Nucleus accumbens (tissue), 56 donors: ENCODE measurements around the gene PPIC.

ENCODE experiments used
- DNase-seq, 56 donors: peaks; one replicate each; lab custom pipeline; 2025; lab: John Stamatoyannopoulos, UW

Gene PPIC

DNA sequence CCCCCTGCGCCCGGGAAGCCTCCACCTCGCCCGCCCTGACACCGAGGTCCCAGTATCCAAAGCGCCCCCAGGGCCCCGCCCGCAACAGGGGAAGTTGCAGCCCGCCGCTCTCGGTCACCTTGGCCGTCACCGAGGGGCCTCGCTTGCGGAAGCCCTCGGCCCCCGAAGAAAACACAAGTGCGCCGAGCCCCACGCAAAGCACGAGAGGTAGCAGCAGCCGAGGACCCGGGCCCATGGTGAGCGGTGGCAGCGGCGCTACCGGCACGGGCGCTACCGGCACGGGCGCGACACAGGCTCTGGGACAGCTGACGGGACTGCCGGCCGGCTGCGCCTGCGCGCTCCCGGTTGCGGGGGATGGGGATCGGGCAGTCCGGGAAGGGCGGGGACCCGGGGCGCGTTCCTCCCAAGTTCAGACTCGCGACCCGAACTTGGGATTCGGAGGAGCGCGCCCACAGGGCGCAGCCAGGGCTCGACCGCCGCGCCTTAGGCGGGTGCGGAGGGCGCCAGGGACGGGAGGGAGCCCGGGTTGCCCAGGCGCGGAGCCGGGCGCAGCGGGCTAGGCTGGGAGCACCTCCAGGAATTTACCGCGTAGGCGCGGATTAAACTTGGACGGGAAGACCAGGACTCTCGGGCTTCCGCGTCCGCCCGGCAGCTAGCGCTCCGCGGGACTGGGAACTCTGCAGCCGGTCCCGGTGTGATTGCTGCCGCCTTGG is at the start of gene PPIC:
PPIC (minus strand) TSS at position 335 of the 713 bp plus-strand sequence; CDS start at position 235, 100 bp downstream.
- DNase-seq: peak in 42 of 56 donors; percentile 4 to 75 (median 32)

DNA sequence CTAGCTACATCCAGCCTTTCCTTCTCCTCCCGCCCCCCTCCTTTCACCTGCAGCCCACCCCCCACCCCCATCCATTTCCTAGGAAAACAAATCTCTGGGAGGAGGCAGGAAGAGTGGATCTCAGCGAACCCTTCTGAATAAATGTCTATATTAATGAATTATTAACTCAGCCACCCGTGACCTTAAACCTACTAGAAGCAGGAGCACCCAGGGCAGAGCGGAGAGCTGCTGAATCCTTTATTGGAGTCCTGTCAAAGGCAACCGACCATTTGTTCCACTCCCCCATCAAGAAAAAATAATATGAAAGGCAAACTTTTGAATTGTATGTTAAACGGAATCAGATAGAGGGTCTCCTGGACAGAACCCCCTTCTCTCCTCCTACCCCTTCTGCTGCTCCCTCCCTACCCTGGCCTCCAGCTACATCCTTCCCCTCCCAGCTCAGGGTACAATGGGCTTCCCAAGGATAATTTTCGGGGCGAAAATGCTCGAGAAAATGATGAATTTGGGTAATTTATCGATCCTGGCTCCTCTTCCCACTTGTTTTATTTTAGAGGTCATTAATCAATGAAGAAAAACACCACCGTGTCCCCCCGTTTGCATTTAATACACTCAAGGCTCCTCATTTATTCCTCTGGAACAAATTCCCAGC is 49.2 kb upstream of the PPIC start:
- DNase-seq: no peak

DNA sequence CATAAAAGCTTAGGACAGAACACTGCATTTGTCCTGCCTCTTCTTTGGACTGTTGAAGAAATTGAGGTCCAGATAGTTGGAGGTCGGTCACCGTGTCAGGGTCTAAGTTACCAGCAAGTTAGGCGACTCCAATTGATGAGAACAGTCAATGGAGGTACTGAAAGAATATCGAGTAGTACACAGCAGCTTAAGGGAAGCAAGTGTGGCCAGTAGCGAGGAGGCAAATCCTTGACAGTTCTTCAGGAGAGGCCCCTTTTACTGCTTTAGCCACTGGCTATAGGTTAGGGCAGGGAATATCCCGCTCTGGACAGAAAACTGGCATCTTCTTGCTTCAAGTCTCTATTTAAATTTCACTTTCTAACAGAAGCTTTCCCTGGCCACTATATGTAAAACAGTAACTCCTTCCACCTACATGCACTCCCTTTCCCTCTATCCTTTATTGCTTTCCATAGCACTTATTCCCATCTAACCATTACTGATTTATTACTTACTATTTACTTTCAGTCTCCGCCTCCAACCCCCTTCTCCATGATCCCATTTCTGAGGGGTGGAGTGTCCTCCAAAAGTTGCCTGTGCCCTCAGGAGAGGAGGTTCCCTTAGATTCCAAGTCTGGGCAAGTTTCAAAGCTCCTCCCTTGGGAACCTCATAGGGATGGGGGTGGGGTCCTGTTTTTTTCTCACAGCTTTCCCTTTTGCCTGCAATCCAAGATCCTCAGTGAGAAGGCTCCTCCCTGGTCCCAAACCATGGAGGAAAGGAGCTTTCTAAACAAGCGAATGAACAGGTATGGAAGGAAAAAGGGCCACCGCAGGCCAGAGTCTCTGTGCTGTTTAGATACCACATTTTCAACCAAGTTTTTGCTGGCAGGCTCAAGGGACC is 48.4 kb upstream of the PPIC start:
- no peak for DNase-seq

DNA sequence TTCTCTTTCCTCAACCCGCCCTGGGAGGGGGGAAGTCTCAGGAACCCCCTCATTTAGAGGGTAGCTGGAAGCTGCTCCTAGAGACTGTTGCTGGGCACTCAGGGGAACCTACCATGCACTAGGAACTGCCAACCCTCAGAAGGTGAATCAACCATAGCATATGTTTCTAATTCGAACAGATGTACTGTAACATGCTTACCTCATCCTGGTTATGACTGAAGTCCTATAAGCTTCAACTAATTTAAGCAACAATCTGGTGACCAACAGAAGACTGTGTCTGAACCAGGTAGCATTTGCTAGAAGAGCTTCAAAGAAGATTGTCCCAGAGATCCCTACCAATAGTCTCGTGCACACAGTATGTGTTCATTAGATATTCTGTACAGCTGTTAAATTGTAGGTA is 46.8 kb upstream of the PPIC start:
- DNase-seq: no peak

DNA sequence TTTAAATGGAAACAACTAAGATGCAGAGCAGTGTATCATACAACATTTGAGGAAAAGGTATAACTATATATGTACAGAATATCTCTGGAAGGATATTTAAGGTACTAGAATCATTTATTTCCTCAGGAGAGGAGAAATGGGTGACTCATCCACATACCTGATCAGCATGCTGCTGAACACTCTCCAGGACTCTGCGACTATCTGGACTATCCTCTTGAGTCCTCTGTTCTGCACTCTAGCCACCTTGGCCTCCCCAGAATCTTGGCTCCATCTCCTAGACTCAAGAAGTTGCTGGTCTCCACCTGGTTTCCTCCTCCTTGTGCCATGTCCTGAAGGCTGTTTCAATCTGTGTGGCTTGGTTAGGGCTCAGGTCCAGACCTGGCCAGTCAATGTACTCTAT is 43.7 kb upstream of the PPIC start:
- no peak for DNase-seq

DNA sequence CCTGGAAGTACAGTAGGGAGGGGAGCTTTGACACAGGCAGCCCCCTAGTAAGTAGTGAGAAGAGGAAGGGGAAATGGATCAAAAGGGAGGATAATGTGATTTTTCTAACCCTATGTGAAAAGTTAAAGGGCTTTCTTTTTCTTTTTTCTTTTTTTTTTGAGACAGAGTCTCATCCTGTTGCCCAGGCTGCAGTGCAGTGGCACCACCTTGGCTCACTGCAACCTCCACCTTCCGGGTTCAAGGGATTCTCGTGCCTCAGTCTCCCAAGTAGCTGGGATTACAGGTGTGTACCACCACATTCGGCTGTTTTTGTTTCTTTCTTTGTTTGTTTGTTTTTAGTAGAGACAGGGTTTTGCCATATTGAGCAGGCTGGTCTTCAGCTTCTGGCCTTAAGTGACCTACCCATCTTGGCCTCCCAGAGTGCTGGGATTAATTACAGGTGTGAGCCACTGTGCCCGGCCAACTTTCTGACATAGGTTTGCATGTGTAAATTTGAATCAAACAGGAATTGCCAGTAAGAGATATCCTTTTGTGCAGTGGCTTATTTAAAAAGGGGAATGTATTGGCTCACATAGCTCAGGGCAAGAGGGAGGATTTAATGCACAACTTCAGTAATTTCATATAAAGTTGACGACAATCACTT is 39.1 kb upstream of the PPIC start:
- DNase-seq: no peak

DNA sequence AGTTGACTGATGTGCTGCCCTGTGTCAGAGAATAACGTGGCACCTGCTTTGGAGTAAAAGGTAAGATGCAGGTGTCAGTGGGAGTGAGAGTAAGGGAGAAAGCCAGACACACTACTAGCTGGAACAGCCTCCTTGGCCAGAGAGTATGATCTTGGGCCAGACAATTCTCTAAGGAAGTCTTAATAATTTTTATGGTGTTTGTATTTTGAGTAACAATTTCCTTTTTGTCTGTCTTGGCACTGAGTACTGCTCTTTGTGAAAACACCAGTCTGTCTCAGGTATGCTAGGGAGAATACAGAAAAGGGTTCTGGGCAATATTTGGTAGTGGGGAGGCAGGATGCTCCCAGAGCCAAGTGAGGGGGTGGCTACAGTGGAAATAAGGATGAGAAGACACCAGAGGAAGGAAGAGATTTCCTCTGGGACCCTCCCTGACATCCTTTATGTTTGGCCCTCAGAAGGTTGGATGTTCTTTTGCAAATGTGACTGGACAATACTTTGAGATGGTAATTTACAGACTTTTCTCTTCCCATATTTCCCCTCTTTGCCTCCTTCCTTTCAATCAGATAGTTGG is 31.9 kb upstream of the PPIC start:
- DNase-seq: no peak

DNA sequence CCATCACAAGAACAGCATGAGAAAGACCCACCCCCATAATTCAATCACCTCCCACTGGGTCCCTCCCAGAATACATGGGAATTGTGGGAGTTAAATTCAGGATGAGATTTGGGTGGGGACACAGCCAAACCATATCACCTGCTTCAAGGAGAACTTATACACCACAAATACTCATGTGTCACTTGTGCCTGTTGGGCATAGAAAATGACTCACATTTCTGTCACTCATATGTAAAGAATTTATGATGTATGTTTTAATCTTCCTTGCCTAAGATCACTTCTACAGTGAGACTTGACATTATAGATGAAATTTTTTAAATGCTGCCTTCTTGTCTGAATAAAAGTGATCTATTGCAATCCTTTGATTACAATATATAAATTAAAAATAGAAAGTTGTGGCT is 29.5 kb upstream of the PPIC start:
- no peak for DNase-seq

DNA sequence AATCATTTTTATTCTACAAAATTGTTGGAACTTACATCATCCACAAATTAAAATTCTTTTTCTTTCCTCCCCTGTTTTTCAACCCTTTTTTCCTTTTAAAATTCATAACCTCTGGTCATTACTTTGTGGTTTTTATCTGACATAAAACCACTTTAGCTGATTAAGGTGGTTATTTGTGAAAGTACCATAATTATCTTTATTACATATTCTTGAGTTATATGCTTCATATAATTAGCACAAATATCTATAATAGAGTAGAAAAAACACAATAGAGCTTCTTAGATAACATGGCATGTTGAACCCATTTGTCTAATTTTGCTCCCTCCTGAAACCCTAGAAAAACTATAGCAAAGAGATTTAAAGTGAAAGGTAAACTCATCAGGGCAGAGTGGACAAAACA is 22.9 kb upstream of the PPIC start:
- no peak for DNase-seq

DNA sequence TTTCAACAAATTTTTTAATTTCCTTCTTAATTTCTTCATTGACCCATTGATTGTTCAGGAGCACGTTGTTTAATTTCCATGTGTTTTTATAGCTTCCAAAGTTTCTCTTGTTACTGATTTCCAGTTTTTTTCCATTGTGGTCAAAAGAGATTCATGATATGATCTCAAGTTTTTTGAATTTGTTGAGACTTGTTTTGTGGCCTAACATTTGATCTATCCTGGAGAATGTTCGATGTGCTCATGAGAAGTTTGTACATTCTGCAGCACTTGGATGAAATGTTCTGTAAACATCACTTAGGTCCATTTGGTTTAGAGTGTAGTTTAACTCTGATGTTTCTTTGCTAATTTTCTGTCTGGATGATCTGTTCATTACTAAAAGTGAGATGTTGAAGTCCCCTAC is 14.7 kb upstream of the PPIC start:
- DNase-seq: no peak

DNA sequence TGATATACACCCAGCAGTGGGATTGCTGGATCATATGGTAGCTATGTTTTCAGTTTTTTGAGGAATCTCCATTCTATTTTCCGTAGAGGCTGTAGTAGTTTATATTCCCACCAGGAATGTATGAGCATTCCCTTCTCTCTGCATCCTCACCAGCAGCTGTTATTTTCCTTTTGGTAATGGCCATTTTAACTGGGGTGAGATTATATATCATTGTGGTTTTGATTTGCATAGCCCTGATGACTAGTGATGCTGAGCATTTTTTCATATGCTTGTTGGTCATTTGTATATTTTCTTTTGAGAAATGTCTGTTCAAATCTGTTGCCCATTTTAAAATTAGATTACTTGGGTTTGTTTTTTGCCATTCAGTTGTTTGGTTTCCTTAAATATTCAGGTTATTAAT is 11.2 kb upstream of the PPIC start:
- DNase-seq: no peak

DNA sequence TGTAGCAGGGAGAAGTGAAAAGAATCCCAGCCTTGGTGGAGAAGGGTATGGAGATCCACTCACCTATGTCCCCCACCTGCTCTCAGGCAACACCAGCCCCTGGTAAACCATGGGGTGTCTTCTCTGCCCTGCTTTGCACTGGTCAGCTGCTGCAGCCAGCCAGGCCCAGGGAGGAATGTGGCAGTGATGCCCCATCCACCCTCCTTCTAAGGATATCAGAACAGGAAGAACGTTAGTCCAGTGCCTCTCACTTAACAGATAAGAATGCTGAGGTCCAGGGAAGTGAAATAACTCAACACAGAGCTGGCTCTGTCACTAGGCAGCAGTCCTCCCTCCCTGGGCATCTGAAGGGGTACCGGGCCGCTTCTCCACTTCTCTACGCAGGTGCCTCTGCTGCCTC is 9.7 kb upstream of the PPIC start:
- DNase-seq: no peak

DNA sequence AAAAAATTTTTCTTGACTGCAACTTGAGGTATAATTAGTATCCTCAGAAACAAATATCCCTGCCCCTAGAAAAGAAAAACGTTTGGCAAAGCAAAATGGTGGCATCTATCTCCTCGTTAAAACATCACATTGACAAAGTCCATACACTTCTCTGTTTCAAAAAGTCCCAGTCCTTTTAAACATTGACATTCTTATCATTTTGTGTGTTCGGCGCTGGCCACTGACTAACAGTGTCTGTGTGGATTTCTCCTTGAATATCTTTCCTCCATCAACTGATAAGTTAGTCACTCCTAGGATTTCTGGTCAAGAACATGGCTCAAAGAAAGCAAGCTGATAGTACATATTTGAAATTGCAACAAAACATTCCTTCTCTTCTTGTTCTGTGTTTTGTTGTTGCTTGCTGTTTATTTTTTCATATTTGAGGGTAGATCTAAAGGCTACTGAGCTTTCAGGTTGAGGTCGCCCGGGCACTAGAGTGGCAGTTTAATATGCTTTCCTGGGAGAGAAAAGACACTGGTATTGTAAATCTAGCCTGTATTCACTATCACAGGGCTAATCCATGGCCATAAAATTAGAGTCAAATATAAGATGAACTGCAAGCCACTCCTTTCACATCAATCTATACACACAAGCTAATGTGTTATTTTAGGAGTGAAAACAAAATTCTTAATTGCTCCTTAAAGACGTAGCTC is 8.5 kb upstream of the PPIC start:
- no peak for DNase-seq

DNA sequence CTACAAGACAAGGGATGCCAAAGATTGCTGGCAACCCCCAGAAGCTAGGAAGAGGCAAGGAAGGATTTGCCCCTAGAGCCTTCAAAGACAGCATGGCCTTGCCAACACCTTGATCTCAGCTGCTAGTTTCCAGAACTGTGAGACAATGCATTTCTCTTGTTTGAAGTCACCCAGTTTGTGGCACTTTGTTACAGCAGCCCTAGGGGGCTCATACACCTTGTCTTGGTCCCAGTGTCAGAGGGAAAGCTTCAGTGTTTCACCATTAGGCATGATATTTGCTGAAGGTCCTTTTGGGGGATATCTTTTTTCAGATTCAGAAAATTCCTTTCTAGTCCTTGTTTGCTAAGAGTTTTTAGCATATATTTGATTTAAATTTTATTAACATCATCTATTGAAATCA is 3.1 kb upstream of the PPIC start:
- no peak for DNase-seq

DNA sequence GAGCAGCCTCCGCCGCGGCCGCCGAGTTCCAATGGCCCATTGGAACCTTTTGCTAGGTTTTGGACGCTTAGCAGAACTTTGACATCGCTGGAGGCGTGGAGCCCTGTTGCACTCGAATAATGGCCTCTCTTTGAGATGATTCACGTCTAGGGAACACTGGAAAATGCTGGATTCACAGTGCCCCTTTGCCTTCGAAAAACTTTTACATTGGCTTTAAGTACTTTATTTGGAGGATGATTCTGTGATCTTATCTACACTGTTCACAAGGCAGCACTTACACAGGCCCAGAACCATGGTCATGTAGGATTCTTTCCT is 536 bp upstream of the PPIC start:
- no peak for DNase-seq

DNA sequence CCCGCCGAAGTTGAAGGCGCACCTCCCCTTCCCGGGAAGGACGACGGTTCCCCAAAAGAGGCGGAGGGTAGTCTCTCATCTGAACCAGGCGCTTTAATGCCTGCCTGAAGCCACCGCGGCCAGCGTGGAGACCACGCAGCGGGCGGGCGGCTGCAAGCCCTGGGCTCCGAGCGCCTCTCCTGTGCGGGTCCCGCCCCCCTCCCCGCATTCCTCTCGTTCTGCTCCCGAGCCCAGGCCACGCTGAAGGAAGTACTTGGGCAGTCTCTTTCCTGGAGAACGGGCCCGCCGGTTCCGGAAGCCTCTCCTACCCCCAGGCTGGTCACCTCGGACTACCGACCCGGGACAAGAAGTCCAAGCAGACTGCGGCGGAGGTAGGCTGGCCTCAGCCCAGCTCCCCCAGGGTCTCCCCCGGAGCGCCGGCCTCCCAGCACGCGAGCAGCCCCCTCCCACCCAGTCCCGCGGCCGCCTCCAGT is 571 bp downstream of the PPIC start:
- DNase-seq: peak in 11 of 56 donors; percentile 15 to 58 (median 32)

DNA sequence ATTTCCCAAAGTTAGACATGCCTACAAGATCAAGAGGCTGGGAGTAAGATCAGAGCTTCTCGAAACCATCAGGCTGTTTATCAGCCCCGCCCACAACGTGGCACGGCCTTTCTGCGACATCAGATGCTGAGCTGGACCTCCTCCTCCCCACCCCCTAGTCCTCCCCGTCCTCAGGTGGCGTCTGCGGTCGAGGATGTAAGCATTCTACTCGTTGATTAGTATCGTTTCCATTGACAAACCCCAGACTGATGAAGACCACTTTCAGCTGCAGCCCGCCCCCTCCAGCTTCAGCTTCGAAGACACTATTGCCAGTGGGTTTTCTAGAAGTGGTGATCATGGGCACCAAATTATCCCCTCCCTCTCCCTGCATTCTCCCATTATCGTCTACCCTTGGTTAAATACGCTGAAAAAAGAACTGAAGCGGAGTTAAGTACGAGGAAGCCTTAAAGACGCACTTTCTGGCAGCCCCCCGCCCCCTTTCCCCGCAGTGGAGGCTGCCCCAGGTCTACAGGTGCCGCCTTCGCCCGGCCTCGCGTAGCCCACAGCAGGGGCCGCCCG is 1.1 kb downstream of the PPIC start:
- DNase-seq: peak in 2 of 56 donors; percentile 9 to 24

DNA sequence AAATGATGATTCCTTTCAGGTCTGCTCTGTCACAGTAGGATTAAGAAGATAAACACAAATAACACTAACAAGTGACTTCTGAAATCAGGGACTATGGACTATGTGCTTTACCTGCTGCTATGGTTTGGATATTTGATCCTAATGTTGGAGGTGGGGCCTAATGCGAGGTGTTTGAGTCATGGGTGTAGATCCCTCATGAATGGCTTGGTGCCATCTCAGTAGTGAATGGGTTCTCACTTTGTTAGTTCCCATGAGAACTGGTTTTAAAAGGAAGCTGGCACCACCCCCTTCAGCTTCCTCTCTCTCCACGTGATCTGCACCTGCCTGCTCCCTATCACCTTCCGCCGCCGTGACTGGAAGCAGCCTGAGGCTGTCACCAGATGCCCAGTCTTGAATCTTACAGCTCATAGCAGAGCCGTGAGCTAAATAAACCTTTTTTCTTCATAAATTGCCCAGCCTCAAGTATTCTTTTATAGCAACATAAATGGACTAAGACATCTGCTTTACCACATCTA is 3.3 kb downstream of the PPIC start:
- DNase-seq: no peak

DNA sequence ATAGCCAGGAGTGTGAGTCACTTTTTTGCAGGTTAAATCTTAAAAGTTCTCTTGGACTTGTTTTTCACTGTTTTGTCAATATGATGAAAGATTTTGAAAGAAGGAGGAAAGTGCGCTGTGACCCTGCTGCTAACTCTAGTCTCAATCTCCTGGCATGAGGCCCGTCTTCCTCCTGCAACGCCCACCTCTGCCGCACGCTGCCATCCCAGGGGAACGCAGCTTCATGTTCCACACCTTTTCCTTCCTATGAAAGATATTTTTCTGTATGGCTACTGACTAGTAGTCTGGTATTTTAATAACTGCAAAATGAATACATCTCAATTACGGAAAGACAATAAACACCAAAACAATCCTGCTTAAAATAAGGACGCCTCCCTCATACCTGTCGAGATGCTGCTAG is 8.3 kb downstream of the PPIC start:
- DNase-seq: no peak
